ENCODE results near the gene TFF2.

TFF2 gene

DNA sequence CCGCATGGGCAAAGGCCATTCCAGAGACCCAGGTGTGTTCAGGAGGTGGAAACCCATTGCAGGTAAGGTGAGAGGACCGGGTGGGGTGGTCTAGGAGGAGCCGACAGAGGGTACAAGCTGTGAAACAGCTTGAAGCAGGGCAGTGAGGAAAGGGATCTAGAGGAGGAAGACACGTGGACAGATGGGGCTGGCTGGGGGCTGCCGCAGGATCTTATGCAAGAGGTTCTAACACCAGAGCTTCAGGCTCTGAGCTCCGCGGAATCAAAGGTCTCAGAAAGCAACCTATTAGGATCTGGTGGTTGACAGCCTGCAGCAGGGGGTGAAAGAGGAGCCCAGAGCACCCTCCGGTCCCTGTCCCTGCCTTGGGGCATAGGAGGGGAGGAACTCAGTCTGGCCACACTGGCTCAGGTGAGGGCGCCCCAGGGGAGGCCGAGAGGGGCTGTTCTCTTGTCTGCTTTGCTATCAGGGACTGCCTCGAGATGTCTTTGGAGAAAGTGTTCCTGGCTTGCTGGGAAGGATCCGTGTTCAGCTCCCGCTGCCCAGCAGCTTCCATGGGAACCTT, 13.6 kb upstream of the TFF2 start:
- no peak for DNase-seq

DNA sequence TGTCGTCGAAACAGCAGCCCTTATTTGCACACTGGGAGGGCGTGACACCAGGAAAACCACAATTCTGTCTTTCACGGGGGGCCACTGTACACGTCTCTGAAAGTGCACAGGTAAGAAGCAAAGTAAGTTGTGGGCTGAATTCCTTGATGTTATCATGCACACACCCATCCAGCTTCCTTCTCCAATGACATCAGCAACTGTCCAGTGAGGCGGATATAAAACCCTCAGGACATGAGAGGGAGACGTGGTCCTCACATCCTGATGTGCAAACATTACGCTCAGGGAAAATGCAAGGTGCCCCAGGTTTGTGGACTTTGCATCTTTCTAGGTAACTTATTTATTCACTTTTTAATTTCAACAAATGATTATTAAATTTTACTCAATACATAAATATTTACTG, 12.5 kb upstream of the TFF2 start:
- no peak for DNase-seq

DNA sequence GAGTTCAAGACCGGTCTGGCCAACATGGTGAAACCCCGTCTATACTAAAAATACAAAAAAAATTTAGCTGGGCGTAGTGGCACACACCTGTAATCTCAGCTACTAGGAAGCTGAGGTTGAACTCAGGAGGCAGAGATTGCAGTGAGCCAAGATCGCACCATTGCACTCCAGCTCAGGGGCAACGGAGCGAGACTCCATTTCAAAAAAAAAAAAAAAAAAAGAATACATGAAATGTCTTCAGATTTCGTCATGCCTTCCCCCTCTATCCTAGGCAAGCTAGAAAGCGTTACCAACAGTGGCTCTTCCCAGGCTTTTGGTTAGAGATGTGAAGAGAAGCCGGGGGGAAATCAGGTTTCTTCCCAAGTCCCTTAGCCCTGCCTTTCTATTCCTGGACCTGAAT, 11.9 kb upstream of the TFF2 start:
- DNase-seq: no peak

DNA sequence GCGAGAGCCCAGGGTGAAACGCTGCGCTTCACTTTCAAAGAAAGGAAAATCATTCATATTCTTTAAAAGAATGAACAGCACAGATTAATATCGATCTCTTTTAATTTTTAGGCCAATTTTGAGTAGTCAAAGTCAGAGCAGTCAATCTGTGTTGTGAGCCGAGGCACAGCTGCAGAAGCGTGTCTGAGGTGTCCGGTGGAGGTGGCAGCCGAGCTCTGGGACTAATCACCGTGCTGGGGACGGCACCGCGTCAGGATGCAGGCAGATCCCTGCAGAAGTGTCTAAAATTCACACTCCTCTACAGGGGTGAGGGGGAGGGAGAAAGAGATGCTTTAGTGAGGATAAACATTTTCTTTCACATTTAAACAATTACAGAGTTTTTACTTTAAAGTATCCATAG, 11.4 kb upstream of the TFF2 start:
- DNase-seq: no peak

DNA sequence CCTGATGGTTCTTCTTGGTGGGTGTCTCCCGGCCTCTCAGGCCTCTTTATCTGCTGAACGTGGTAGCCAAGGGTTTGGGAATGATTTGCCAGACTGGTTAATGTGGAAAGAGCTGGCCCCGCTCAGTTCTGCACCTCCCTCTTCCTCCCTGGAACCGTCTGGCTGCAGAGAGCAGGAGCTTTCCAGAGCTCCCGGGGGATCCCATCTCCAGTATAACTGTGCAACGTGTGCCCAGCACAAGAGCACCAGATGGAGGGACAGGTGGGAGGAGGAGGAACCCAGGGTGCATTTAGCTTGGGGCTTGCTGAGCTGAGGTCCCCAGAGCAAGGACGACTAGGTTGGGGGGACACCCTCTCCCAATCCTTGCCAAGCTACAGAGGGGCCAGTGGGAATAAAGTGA, 10.5 kb upstream of the TFF2 start:
- no peak for DNase-seq

DNA sequence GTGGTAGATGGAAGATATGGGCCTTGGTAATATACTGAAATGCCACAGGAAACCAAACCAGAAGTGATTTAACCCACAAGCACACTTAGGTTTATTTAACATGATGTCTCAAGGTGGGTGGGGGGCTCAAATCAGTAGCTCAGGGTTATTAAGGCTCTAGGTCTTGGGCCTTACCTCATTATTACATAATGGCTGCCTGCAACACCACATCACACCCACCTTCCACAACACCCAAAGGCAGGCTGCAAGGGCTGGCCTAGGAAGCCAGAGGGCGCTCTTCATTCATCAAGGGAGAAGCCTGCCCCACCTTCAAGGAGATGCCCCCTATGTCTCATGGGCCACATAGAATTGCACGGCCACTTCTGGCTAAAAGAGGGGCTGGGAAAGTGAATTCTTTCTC, 9.5 kb upstream of the TFF2 start:
- DNase-seq: no peak

DNA sequence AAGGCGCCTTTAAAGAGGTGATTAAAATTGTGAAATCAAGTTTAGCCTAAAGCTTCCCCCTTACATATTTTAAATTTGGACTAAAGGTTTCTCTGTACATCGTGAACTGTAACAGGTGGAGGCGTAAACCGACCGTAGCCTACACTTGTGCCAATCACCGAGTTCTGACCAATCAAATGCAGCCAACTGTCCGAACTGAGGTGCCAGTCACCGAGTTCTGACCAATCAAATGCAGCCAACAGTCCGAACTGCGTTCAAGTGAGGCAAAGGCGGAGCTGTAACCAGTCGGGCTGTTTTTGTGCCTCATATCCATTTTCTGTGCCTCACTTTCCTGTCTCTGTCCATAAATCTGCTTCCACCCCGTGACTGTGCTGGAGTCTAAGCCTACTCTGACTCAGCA, 8.1 kb upstream of the TFF2 start:
- DNase-seq: no peak

DNA sequence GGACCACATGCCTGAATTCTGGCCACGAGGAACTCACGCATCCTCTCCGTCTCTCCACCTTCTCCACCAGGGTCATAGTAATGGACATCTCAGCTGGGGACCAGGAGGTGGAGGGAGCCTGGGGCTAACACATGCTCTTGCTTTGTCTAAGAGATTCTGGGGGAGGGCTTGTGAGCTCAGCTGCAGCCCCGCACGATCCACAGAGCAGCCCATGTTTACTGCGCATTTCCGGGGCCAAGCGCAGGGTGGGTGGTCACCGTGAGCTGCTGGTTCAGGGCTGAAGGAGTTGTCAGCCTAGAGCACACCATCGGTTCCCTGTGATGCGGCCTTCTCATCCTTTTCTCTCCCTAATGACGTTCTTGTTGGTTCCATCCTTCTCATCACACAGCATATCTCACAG, 7.5 kb upstream of the TFF2 start:
- DNase-seq: no peak

DNA sequence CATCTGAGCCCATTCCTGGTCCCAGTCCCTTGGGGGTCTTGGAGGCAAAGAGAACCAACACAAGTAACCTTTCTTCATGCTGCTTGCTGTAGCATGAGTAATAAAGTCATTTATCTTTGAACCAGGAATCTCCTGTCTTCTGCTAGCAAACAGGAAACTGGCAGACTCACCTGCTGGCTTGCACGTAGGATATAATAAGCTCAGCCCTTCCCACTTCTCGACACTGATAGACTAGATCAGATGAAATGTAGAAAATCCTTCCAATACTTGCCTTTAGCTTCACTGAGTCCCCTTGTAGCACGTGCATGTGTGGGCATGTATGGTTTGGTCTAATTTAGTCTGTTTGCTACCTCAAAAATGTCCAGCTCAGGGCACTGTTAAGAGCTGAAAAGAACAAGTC, 6.5 kb upstream of the TFF2 start:
- no peak for DNase-seq

DNA sequence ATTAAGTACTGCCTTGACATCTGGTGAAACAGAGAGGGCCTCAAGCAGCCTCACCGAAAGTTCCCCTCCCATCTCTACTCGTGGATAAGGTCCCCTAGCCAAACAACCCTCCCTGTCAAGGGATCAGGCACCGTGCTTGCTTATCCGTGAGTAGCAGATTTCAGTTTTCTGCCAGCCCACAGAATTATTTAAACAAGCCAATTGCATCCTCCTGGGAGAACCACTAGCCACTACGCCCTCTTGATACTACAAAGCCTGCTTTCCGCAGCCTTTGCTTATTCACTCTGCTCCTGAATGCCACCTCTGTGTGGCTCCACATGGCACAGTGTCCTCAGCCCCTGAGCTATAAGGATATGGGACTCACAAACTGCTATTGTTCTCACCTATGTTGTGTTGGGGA, 5.9 kb upstream of the TFF2 start:
- no peak for DNase-seq

DNA sequence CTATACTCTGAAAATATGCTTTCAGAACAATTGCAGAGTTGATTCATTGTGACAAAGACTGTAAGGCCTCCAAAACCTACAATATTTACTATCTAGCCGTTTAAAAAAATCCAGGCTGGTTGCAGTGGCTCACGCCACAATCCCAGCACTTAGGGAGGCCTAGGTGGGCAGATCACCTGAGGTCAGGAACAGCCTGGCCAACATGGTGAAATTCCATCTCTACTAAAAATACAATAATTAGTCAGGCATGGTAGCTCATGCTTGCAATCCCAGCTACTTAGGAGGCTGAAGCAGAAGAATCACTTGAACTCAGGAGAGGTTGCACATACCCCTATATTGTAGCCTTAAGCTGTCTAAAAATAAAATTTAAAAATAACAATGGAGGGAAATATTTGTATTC, 5.3 kb upstream of the TFF2 start:
- DNase-seq: no peak

DNA sequence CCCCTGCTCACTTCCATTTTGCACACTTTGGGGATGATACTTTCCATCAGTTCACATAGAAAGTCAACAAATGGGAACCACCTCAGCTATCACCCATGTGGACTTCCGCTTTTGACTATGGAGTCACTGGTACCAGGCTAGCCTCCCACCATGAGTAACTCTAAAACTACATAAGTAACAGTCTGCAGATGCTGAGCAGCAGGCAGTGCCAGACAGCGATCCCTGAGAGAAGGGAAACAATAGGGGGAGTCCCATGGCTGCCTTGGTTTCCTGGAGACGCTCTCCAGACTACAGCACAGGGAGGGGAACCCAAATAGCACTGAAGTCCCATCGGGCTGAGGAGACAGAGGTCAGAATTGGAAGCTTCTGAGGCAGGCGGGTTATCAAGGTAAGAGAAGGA, 2.8 kb upstream of the TFF2 start:
- DNase-seq: no peak

DNA sequence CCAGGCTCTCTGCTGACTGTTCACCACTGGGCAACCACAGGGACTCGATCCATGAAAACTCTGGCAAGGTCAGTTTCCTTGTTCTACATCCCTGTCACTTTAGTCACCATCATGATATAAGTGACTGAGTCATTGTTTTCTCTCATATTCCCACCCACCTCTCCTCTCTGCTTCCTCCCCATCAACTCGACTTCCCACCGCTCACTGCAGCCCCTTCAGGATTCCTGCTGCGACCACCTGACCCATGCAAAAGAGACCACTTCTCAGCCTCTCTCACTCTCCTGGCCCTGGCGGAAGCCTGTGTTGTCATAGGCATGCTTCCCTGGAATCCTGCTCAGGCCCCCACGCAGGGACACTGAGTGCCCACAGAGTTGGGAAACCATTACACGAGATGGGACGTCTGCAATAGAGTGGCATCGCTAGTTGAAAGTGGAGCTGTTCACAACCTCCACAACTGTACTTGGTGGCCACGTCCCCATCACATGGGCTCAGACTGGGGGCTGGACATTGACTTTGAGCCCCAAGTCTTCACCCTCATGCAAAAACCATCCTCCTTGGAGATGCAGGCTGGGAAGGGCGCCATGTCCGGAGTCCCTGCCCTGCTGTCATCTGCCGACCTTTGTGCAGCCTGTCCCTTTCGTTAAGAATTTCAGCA, 1.8 kb upstream of the TFF2 start:
- no peak for DNase-seq

DNA sequence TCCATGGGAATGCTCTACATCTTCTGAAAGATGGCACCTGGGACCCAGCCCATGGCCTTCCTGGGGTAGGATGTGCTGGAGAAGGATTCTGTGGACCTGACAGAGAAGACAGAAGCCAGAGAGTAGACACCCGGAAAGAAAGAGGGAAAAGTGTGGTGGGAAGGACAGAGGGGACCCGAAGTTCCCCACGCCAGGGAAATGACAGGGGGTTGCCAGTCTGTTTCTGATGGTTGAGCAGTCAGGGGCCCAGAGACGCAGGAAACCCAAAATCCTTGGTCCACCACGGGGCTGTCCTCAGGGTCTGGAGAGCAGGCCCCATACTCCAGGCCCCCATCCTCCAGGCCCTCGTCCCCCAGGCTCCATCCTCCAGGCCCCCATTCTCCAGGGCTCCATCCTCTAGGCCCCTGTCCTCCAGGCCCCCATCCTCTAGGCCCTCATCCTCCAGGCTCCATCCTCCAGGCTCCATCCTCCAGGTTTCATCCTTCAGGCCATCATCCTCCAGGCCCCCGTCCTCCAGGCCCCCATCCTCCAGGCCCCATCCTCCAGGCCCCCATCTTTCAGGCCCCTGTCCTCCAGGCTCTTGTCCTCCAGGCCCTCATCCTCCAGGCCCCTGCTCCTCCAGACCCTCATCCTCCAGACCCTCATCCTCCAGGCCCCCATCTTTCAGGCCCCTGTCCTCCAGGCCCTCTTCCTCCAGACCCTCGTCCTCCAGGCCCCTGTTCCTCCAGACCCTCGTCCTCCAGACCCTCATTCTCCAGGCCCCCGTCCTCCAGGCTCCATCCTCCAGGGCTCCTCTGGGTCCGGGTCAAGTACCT, 1.0 kb upstream of the TFF2 start:
- DNase-seq: no peak

DNA sequence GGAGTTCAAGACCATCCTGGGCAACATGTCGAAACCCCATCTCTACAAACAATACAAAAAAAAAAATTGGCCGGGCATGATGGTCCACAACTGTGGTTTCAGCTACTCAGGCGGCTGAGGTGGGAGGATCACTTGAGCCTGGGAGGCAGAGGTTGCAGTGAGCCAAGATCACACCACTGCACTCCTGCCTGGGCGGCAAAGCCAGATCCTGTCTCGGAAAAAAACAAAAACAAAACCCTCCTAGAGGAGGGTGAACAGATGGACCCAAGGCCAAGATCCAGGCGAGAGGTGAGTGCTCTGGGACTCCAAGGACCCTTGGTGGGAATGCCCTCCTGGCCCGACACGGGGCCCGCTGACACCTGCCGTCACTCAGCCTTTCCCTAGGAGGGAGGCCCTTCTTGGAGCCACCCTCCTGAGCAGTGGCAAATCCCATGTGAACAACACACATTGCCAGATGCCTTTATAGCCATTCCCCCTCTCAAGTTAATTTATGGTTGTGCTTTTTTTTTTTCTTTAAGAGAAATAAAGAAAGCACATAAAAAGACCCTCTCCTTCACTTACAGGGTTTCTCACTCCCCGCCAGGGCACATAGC, 380 bp downstream of the TFF2 start:
- no peak for DNase-seq

DNA sequence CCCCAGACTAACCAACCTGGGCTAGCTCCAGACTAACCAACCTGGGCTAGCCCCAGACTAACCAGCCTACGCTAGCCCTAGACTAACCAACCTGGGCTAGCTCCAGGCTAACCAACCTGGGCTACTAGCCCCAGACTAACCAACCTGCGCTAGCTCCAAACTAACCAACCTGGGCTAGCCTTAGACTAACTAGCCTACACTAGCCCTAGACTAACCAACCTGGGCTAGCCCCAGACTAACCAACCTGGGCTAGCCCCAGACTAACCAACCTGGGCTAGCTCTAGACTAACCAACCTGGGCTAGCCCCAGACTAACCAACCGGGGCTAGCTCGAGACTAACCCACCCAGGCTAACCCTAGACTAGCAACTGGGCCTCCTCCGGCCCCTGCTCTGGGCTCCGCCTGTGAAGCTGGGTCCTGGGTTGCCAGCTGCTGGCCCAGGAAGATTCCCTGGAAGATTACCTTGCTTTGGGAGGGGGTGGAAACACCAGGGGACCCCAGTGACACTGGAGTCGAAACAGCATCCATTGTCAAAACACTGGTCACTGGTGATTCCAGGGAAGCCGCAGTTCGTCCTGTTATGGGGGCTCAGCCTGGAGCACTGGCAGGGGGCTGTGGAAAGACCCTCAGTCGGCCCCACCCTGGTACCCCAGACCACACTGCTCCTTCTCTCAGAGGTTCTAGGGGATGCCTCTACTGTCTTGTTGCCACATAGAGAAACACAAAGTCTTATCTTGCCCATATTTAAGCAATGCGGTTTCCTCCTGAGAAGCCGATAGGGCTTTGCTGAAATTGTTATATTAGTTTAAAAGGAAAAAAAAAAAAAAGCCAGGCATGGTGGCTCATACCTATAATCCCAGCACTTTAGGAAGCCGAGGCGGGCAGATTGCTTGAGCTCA, 1.1 kb downstream of the TFF2 start:
- DNase-seq: no peak

DNA sequence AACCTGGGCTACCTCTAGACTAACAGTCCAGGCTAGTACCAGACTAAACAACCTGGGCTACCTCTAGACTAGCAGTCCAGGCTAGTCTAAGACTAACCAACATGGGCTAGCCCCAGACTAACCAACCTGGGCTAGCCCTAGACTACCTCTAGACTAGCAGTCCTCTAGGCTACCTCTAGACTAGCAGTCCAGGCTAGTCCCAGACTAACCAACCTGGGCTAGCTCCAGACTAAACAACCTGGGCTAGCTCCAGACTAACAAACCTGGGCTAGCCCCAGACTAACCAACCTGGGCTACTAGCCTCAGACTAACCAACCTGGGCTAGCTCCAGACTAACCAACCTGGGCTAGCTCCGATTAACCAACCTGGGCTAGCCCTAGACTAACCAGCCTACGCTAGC, 2.0 kb downstream of the TFF2 start:
- no peak for DNase-seq

DNA sequence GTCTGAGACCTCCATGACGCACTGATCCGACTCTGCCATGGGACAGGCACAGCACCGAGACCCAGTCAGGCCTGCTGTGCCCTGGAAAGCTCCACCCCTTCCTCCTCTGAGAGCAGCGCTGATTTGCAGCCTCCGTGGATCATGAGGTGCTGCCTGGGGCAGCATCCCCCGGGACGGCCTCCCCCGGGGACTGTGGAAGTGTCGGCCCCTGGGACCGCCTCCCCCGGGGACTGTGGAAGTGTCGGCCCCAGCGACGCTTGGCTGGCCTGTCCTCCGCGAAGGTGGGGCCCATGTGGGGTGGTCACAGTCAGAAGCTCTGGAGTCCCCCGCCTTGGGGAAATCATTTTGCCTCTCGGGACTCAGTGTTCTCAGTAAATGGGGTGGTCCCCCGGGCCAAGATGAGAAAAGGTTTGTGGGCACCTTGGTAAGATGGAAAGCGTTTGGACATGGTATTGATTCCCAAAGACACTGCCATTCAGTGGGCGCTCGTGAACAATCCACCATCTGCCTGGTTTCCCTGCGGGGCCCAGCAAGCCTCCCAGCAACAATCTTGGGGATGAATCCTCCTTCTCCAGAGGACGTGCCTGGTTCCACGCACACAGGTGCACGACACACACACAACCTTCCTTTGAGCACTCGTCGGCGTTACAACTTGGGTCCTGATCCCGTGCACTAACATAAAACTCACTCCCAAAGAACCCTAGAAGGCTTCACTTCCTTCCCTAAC, 3.0 kb downstream of the TFF2 start:
- DNase-seq: no peak

DNA sequence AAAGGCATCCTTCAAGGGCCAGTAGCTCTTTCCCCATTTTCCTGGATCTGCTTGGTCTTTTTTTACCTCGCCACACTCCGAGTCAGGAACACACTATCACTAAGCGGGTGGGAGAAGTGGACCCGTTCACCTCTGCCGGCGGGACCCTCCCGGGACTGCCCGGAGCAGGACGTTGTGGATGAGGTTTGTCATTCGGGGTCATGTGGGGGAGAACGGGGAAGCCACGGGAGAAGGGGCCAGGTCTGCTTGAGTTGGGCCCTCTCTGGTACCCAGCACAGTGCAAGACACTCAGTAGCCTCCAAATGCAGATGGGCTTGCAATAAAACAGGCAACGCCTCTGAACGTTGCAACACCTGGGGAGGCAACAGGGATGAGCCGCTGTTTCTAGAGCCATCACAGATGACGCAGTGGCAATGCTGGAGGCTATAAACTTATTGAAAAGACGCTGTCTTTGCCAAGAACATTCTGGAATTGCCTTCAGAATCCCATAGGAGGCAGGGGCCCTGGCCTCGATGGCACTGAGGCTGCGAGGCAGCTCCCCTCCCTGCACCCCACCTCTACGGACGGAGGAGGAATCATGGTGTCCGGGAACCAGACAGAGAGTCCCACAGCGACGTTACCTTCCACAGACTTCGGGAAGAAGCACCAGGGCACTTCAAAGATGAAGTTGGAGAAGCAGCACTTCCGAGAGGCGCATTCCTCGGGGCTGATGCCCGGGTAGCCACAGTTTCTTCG, 3.8 kb downstream of the TFF2 start:
- DNase-seq: no peak

DNA sequence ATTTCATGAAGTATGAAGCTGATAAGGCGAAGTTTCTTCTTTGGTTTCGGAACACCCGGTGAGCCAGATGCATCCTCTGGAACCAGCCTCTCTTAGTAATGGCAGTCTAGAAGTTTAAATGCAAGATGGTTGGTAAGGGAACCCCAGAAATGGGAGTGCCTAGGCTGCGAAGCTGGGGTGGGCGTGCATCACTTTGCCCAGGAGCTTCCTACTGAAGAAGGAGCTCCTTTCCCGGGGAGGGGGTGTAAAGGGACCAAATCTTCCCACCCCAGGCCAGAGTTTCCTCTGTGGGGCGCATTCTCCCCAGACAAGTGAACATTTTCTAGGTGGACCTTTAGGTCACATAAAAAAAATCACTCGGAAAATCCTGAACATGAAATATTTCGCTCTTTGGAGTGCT, 4.4 kb downstream of the TFF2 start:
- DNase-seq: no peak

DNA sequence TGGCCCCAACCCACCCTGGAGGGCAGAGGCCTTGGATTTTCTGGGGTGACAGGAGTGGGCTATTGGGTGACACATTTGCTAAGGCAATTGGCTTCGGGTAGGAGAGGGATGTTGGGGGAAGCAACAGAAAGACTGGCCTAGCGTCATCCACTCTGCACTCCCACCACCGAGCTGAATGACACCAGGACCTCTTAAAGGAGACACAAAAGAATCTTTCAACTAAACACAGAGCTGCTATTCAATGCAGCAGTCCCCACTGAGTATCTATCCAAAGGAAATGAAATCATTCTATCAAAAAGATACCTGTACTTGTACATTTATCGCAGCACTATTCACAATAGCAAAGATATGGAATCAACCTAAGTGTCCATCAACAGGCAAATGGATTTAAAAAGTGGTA, 6.2 kb downstream of the TFF2 start:
- no peak for DNase-seq
